ENCODE data around the gene SYT17.

The SYT17 gene

DNA sequence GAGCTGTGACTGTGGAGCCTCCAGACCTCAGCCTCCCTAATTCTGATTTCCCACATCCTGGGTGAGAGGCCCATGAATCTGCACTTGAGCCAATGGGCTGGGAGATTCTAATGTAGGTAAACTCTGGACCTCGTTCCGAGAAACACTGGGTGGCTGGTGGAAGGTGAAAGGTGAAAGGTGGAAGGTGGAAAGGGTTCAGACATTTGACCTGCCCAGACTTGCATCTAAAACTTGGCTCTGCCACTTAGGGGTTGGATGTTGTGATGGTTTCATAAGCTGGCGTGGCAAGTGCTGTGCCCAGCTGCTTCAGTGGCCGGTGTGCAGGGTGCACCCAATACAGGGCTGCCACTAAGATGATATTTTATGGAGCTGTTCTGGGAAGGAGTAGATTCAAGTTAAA, 24.8 kb downstream of the SYT17 start:
- TF ChIP-seq MAX (IDR thresholded peaks at IDR 0.05), result no peak
- no peak for TF ChIP-seq EP300 (IDR thresholded peaks at IDR 0.05; ENCODE audit: borderline replicate concordance)
- no peak for TF ChIP-seq TEAD4 (IDR thresholded peaks at IDR 0.05)
- no peak for TF ChIP-seq YY1 (IDR thresholded peaks at IDR 0.05; ENCODE audit: low read depth)
- no peak for TF ChIP-seq NFIC (IDR thresholded peaks at IDR 0.05)
- no peak for TF ChIP-seq FOXM1 (IDR thresholded peaks at IDR 0.05; ENCODE audit: borderline replicate concordance, low read depth)
- TF ChIP-seq CEBPB (IDR thresholded peaks at IDR 0.05), result no peak
- TF ChIP-seq, protein P1, sequence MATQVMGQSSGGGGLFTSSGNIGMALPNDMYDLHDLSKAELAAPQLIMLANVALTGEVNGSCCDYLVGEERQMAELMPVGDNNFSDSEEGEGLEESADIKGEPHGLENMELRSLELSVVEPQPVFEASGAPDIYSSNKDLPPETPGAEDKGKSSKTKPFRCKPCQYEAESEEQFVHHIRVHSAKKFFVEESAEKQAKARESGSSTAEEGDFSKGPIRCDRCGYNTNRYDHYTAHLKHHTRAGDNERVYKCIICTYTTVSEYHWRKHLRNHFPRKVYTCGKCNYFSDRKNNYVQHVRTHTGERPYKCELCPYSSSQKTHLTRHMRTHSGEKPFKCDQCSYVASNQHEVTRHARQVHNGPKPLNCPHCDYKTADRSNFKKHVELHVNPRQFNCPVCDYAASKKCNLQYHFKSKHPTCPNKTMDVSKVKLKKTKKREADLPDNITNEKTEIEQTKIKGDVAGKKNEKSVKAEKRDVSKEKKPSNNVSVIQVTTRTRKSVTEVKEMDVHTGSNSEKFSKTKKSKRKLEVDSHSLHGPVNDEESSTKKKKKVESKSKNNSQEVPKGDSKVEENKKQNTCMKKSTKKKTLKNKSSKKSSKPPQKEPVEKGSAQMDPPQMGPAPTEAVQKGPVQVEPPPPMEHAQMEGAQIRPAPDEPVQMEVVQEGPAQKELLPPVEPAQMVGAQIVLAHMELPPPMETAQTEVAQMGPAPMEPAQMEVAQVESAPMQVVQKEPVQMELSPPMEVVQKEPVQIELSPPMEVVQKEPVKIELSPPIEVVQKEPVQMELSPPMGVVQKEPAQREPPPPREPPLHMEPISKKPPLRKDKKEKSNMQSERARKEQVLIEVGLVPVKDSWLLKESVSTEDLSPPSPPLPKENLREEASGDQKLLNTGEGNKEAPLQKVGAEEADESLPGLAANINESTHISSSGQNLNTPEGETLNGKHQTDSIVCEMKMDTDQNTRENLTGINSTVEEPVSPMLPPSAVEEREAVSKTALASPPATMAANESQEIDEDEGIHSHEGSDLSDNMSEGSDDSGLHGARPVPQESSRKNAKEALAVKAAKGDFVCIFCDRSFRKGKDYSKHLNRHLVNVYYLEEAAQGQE (IDR thresholded peaks at IDR 0.05; ENCODE audit: low read depth), result no peak
- TF ChIP-seq TAF1 (IDR thresholded peaks at IDR 0.05; ENCODE audit: low read depth), result no peak
- no peak for TF ChIP-seq EGR1 (IDR thresholded peaks at IDR 0.05)
- TF ChIP-seq USF1 (IDR thresholded peaks at IDR 0.05), result no peak
- no peak for TF ChIP-seq ZBTB7A (IDR thresholded peaks at IDR 0.05; ENCODE audit: low read depth)
- no peak for TF ChIP-seq TCF12 (IDR thresholded peaks at IDR 0.05; ENCODE audit: low read depth)

GRCh38 chr16:19196871-19197270, 28.8 kb downstream of the SYT17 start:
- TF ChIP-seq EGR1 (IDR thresholded peaks at IDR 0.05), result no peak
- no peak for TF ChIP-seq CREB1 (IDR thresholded peaks at IDR 0.05; ENCODE audit: low read depth)
- TF ChIP-seq TCF12 (IDR thresholded peaks at IDR 0.05; ENCODE audit: low read depth), result no peak
- no peak for TF ChIP-seq FOXM1 (IDR thresholded peaks at IDR 0.05; ENCODE audit: borderline replicate concordance, low read depth)
- no peak for TF ChIP-seq MAX (IDR thresholded peaks at IDR 0.05)

GRCh38 chr16:19203374-19203966, 35.4 kb downstream of the SYT17 start:
- TF ChIP-seq FOXM1 (IDR thresholded peaks at IDR 0.05; ENCODE audit: borderline replicate concordance, low read depth) (no peak), ZBTB7A (IDR thresholded peaks at IDR 0.05; ENCODE audit: low read depth) (no peak), TCF12 (IDR thresholded peaks at IDR 0.05; ENCODE audit: low read depth) (no peak), MAX (IDR thresholded peaks at IDR 0.05) (no peak), EGR1 (IDR thresholded peaks at IDR 0.05) (no peak), USF1 (IDR thresholded peaks at IDR 0.05) (no peak), YY1 (IDR thresholded peaks at IDR 0.05; ENCODE audit: low read depth) (no peak), TEAD4 (IDR thresholded peaks at IDR 0.05) (no peak), CREB1 (IDR thresholded peaks at IDR 0.05; ENCODE audit: low read depth) (no peak), TAF1 (IDR thresholded peaks at IDR 0.05; ENCODE audit: low read depth) (no peak), RAD21 (IDR thresholded peaks at IDR 0.05; ENCODE audit: low read depth) (no peak), EP300 (IDR thresholded peaks at IDR 0.05; ENCODE audit: borderline replicate concordance) (no peak), NFIC (IDR thresholded peaks at IDR 0.05) (no peak), CEBPB (IDR thresholded peaks at IDR 0.05) (no peak)
- TF ChIP-seq, protein P1 (IDR thresholded peaks at IDR 0.05; ENCODE audit: low read depth), result no peak

GRCh38 chr16:19210280-19210924, 42.4 kb downstream of the SYT17 start:
- TF ChIP-seq EP300 (IDR thresholded peaks at IDR 0.05; ENCODE audit: borderline replicate concordance) (no peak), EGR1 (IDR thresholded peaks at IDR 0.05) (no peak), FOXM1 (IDR thresholded peaks at IDR 0.05; ENCODE audit: borderline replicate concordance, low read depth) (no peak), ZBTB7A (IDR thresholded peaks at IDR 0.05; ENCODE audit: low read depth) (no peak), RAD21 (IDR thresholded peaks at IDR 0.05; ENCODE audit: low read depth) (no peak), TAF1 (IDR thresholded peaks at IDR 0.05; ENCODE audit: low read depth) (no peak), YY1 (IDR thresholded peaks at IDR 0.05; ENCODE audit: low read depth) (no peak), USF1 (IDR thresholded peaks at IDR 0.05) (no peak), CEBPB (IDR thresholded peaks at IDR 0.05) (no peak), TCF12 (IDR thresholded peaks at IDR 0.05; ENCODE audit: low read depth) (no peak), TEAD4 (IDR thresholded peaks at IDR 0.05) (no peak), NFIC (IDR thresholded peaks at IDR 0.05) (no peak), MAX (IDR thresholded peaks at IDR 0.05) (no peak), CREB1 (IDR thresholded peaks at IDR 0.05; ENCODE audit: low read depth) (no peak)
- TF ChIP-seq, protein P1 (IDR thresholded peaks at IDR 0.05; ENCODE audit: low read depth), result no peak
